Measurements from ENCODE around the gene MTARC2.

GRCh38 chr1:220784751-220785150 lies 36.6 kb downstream of the MTARC2 start:
- TF ChIP-seq TAF1 (IDR thresholded peaks at IDR 0.05; ENCODE audit: borderline replicate concordance, insufficient read depth, low read length) (no peak), POLR2AphosphoS5 (IDR thresholded peaks at IDR 0.05; ENCODE audit: low read depth, low read length) (no peak), FOXP2 (optimal IDR thresholded peaks at IDR 0.05; ENCODE audit: borderline replicate concordance, extremely low read depth, extremely low read length, insufficient read depth) (no peak), REST (IDR thresholded peaks at IDR 0.05; ENCODE audit: insufficient read depth in 1 of 2, low read depth in 2 of 2, low read length in 2 of 2) (no peak)

Measured in PFSK-1 (cell line).